Ascending aorta (tissue), 2 donors: ENCODE data around the gene RPL5. TPM values are rescaled to one million over a fixed set of nuclear protein-coding genes. Genes with fewer than 3 reads are reported as not detected.
A peak's percentile ranks its signal among the peaks of the same experiment; 100 is the strongest.

Source experiments
- DNase-seq, 2 donors: peaks; one replicate each; pipeline ENCODE4 v3.0.0-alpha.2; 2019; ENCODE audit warnings: low spot score in 2 of 2
- H3K27ac ChIP-seq, 2 donors: fragments of 200-600 bp; sonication (generic); one replicate each; pipeline ENCODE4 v1.5.1; 2016 to 2017; ENCODE audit warnings: mild to moderate bottlenecking in 1 of 2
- H3K27me3 ChIP-seq: fragments of 200-600 bp; sonication (generic); one replicate; pipeline ENCODE4 v1.5.1; 2017
- H3K36me3 ChIP-seq, 2 donors: fragments of 200-600 bp; sonication (generic); one replicate each; pipeline ENCODE4 v1.5.1; 2016
- H3K4me1 ChIP-seq, 2 donors: fragments of 200-600 bp; sonication (generic); one replicate each; pipeline ENCODE4 v1.5.1; 2016 to 2017; ENCODE audit warnings: mild to moderate bottlenecking in 1 of 2
- H3K4me3 ChIP-seq, 2 donors: fragments of 200-600 bp; sonication (generic); one replicate each; pipeline ENCODE4 v1.5.1; 2016 to 2017; ENCODE audit warnings: mild to moderate bottlenecking in 1 of 2
- H3K9me3 ChIP-seq, 2 donors: fragments of 200-600 bp; sonication (generic); one replicate each; pipeline ENCODE4 v1.5.1; 2016
- CTCF ChIP-seq, 3 experiments: fragments of 200-600 bp in 2 of 3; fragments of 450-650 bp in 1 of 3; sonication (generic) in 2 of 3; IDR thresholded peaks; one replicate each; pipeline ENCODE4 v1.5.1; 2016 to 2019; ENCODE audit warnings: antibody characterized with exemption in 3 of 3, mild to moderate bottlenecking in 1 of 3, moderate library complexity in 1 of 3
- intact Hi-C: fragments of 100-400 bp; cut with DNase I; formaldehyde crosslinking; loops from one replicate; pipeline ENCODE4 v1.15.1; 2023
- total RNA-seq: library from RNA; depleted of rRNA; stranded (reverse); fragments of >200 nt; gene quantifications from one replicate; pipeline ENCODE4 v1.1.0, GENCODE V29; 2016

Gene RPL5
- total RNA-seq, 1 donor from 2014 or later = 617 TPM

GRCh38 chr1:92858564-92859399 lies 26.9 kb downstream of the RPL5 start:
- Histone ChIP-seq H3K4me1 (no peaks in the 10 kb centered on the region), H3K36me3 (no peaks in the 10 kb centered on the region), H3K27ac (no peak overlapping the region), H3K4me3 (peak overlapping the region; percentile 8 to 33), H3K27me3 (no peaks in the 10 kb centered on the region), H3K9me3 (no peaks in the 10 kb centered on the region)
- DNase-seq = peak in 1 of 2 donors; percentile 79
- peak; percentile 90 to 96 (median 92) for TF ChIP-seq CTCF (IDR thresholded peaks at IDR 0.05)
- intact Hi-C loops = loop anchor here (1.0 kb wide), 3 partner anchors 103 to 136 kb away; partner anchors contain the start of gene DIPK1A

GRCh38 chr1:92859400-92860039 lies 27.7 kb downstream of the RPL5 start:
- intact Hi-C loops = loop anchor here (1.0 kb wide), 2 partner anchors 102 to 135 kb away; partner anchors contain the start of gene DIPK1A
- DNase-seq = no peak
- Histone ChIP-seq H3K4me3 (peak overlapping the region; percentile 8 to 33), H3K27ac (no peak overlapping the region), H3K27me3 (no peaks in the 10 kb centered on the region), H3K9me3 (no peaks in the 10 kb centered on the region), H3K4me1 (no peaks in the 10 kb centered on the region), H3K36me3 (no peaks in the 10 kb centered on the region)
- TF ChIP-seq CTCF (IDR thresholded peaks at IDR 0.05) = no peak

GRCh38 chr1:92862605-92863004 lies 30.8 kb downstream of the RPL5 start:
- Histone ChIP-seq H3K36me3 (no peaks in the 10 kb centered on the region), H3K9me3 (no peaks in the 10 kb centered on the region), H3K27me3 (no peaks in the 10 kb centered on the region), H3K27ac (no peak overlapping the region), H3K4me1 (no peaks in the 10 kb centered on the region), H3K4me3 (no peak overlapping the region)
- TF ChIP-seq CTCF (IDR thresholded peaks at IDR 0.05) = no peak
- no peak for DNase-seq
- intact Hi-C loops = no loop called here

- H3K27me3 ChIP-seq = no peaks in the 10 kb centered on the region
- H3K9me3 ChIP-seq = no peaks in the 10 kb centered on the region
- intact Hi-C loops = no loop called here
- DNase-seq = no peak
- H3K27ac ChIP-seq = no peak overlapping the region
- no peak for TF ChIP-seq CTCF (IDR thresholded peaks at IDR 0.05)
- H3K4me3 ChIP-seq = no peak overlapping the region
- no peaks in the 10 kb centered on the region for H3K4me1 ChIP-seq
- no peaks in the 10 kb centered on the region for H3K36me3 ChIP-seq
These were observed 32.3 kb downstream of the RPL5 start for GRCh38 chr1:92864131-92864530.

GRCh38 chr1:92870591-92870990 lies 38.8 kb downstream of the RPL5 start:
- no peak for TF ChIP-seq CTCF (IDR thresholded peaks at IDR 0.05)
- H3K36me3 ChIP-seq = peaks cover 0 to 18% of the 10 kb centered on the region in 2 donors
- no peak for DNase-seq
- H3K4me1 ChIP-seq = no peaks in the 10 kb centered on the region
- no peak overlapping the region for H3K27ac ChIP-seq
- intact Hi-C loops = no loop called here
- no peak overlapping the region for H3K4me3 ChIP-seq
- no peaks in the 10 kb centered on the region for H3K27me3 ChIP-seq
- peaks cover 0 to 8% of the 10 kb centered on the region in 2 donors for H3K9me3 ChIP-seq
